Neural cell (in vitro differentiated cells): Measurements from ENCODE around the gene AFAP1. TPM values are rescaled to one million over a fixed set of nuclear protein-coding genes. Genes with fewer than 3 reads are reported as not detected.

Experiments
- H2AFZ ChIP-seq: fragments of 200-600, 300-800 bp; sonication (generic), shearing (Covaris generic); 2 replicates; pipeline ENCODE4 v1.6.0; 2014; ENCODE audit warnings: low read depth, mild to moderate bottlenecking, antibody characterized with exemption, low read length, moderate library complexity
- H3F3A ChIP-seq: fragments of 200-600 bp; shearing (Covaris generic); 2 replicates; pipeline ENCODE4 v1.6.1; 2016; ENCODE audit warnings: mild to moderate bottlenecking, moderate library complexity, mixed read lengths, antibody characterized with exemption, low read length; ENCODE audit not compliant: insufficient read depth, poor library complexity, severe bottlenecking
- H3K27ac ChIP-seq: fragments of 200-600, 300-800 bp; sonication (generic), shearing (Covaris generic); 2 replicates; pipeline ENCODE4 v1.5.1; 2014; ENCODE audit warnings: mild to moderate bottlenecking, low read length, moderate library complexity
- H3K27me3 ChIP-seq: fragments of 300-800, 200-600 bp; sonication (generic), shearing (Covaris generic); 2 replicates; pipeline ENCODE4 v1.6.0; 2014; ENCODE audit warnings: mild to moderate bottlenecking, low read depth, low read length, moderate library complexity; ENCODE audit not compliant: insufficient read depth
- H3K36me3 ChIP-seq: fragments of 300-800, 200-600 bp; sonication (generic), shearing (Covaris generic); 2 replicates; pipeline ENCODE4 v1.5.1; 2014; ENCODE audit warnings: mild to moderate bottlenecking, antibody characterized with exemption, low read length, moderate library complexity; ENCODE audit not compliant: insufficient read depth
- H3K4me2 ChIP-seq: fragments of 300-800, 200-600 bp; sonication (generic), shearing (Covaris generic); 2 replicates; pipeline ENCODE4 v1.6.0; 2014; ENCODE audit warnings: mild to moderate bottlenecking, low read length
- H3K4me3 ChIP-seq: fragments of 300-800, 200-600 bp; sonication (generic), shearing (Covaris generic); 2 replicates; pipeline ENCODE4 v1.5.1; 2014; ENCODE audit warnings: mild to moderate bottlenecking, low read length, moderate library complexity
- H3K79me2 ChIP-seq: fragments of 200-600 bp; shearing (Covaris generic); replicated peaks from 2 replicates; pipeline ENCODE4 v1.6.0; 2014; ENCODE audit warnings: mild to moderate bottlenecking, low read length, moderate library complexity; ENCODE audit not compliant: insufficient read depth
- H3K9ac ChIP-seq: fragments of 300-800, 200-600 bp; sonication (generic), shearing (Covaris generic); 2 replicates; pipeline ENCODE4 v1.6.1; 2016; ENCODE audit warnings: mild to moderate bottlenecking, low read length, mixed read lengths
- H3K9me2 ChIP-seq: fragments of 200-600 bp; shearing (Covaris generic); 2 replicates; pipeline ENCODE4 v1.6.1; 2016; ENCODE audit warnings: mild to moderate bottlenecking, low read length, mixed read lengths; ENCODE audit not compliant: insufficient read depth
- H3K9me3 ChIP-seq: fragments of 200-600, 300-800 bp; sonication (generic), shearing (Covaris generic); 2 replicates; pipeline ENCODE4 v1.6.1; 2016; ENCODE audit warnings: mild to moderate bottlenecking, mixed run types, low read length, moderate library complexity, mixed read lengths
- H4K20me1 ChIP-seq: fragments of 200-600 bp; shearing (Covaris generic); 2 replicates; pipeline ENCODE4 v1.6.1; 2016; ENCODE audit warnings: mild to moderate bottlenecking, mixed run types; ENCODE audit not compliant: insufficient read depth
- EP300 ChIP-seq: fragments of 450-650 bp; conservative IDR thresholded peaks from 2 replicates; pipeline ENCODE4 v1.6.1; 2014; ENCODE audit warnings: antibody characterized with exemption, mild to moderate bottlenecking, moderate library complexity; ENCODE audit not compliant: poor library complexity, severe bottlenecking
- EZH2 ChIP-seq: fragments of 200-600, 300-800 bp; shearing (Covaris generic), sonication (generic); IDR thresholded peaks from 2 replicates; pipeline ENCODE4 v1.6.1; 2014; ENCODE audit warnings: antibody characterized with exemption, low read length, borderline replicate concordance, mild to moderate bottlenecking; ENCODE audit not compliant: insufficient read depth, poor library complexity, severe bottlenecking
- MXI1 ChIP-seq: fragments of 450-650 bp; conservative IDR thresholded peaks from 2 replicates; pipeline ENCODE4 v1.6.1; 2014; ENCODE audit warnings: antibody characterized with exemption, mild to moderate bottlenecking; ENCODE audit not compliant: poor library complexity, severe bottlenecking
- POLR2AphosphoS5 ChIP-seq: IDR thresholded peaks from 2 replicates; pipeline ENCODE4 v1.6.1; 2012
- RAD21 ChIP-seq: fragments of 450-650 bp; conservative IDR thresholded peaks from 2 replicates; pipeline ENCODE4 v1.6.1; 2014; ENCODE audit warnings: antibody characterized with exemption, mild to moderate bottlenecking, moderate library complexity
- REST ChIP-seq: IDR thresholded peaks from 2 replicates; pipeline ENCODE4 v1.6.1; 2012; ENCODE audit warnings: borderline replicate concordance
- SMC3 ChIP-seq: fragments of 450-650 bp; conservative IDR thresholded peaks from 2 replicates; pipeline ENCODE4 v1.6.1; 2014; ENCODE audit warnings: antibody characterized with exemption, mild to moderate bottlenecking, moderate library complexity; ENCODE audit not compliant: poor library complexity
- TAF1 ChIP-seq: IDR thresholded peaks from 2 replicates; pipeline ENCODE4 v1.6.1; 2012; ENCODE audit warnings: low read depth
- polyA plus RNA-seq: library from polyadenylated mRNA; depleted of rRNA; stranded (reverse); fragments of >200 nt; gene quantifications from 2 replicates; pipeline ENCODE4 v1.2.3, GENCODE V29; 2014
- TF ChIP-seq, protein P1 (sequence below): fragments of 450-650 bp; IDR thresholded peaks from 2 replicates; pipeline ENCODE4 v1.5.1; 2014; ENCODE audit warnings: antibody characterized with exemption, mild to moderate bottlenecking, moderate library complexity; ENCODE audit not compliant: poor library complexity, severe bottlenecking

Gene AFAP1
- polyA plus RNA-seq, 1 donor from 2014 or later, result 38.9 TPM

DNA sequence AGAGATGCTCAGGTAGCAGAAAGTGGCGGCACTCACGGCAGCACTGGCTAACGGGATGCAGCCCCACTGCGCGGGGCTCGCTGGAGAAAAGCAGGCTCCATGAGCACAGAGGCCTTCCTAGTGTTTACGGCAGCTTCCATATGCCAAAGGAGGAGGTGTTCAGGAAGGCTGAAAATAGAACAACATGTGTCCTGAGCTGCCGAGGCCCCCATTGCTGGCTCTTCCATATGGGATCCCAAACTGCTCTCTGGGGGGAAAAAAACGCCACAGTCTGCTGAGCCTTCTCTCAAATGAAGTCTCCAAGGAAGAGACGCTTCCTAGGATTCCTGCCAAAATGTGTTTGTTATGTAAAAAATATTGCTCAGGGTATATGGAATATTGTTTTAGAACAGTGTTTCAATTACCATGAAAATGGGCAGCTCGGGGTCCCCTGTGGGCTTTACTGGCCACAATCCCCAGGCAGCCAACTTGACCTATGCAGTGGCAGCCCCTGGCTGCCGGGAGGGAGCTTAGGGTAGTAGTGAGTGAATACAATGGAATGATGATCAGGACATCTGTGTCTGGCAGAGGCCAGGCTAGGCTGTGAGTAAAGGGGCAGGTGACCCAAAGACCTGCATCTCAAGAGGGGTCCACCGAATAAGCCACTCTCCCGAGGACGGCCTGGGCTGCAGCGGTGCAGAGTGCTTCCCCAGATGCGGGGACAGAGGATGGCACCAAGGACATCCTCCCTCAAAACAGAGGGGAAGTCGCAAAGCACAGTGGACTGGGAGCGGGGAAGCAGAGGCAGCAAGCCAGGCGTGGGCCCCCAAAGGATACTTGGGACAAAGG, 170.1 kb downstream of the AFAP1 start:
- Histone ChIP-seq H3K4me2 (no peak overlapping the region), H3K36me3 (no peaks in the 10 kb centered on the region), H3K27ac (no peak overlapping the region), H3K9me3 (no peaks in the 10 kb centered on the region), H3K79me2 (no peaks in the 10 kb centered on the region), H3F3A (no peaks in the 10 kb centered on the region), H3K9ac (no peak overlapping the region), H3K9me2 (no peaks in the 10 kb centered on the region), H2AFZ (no peak overlapping the region), H3K4me3 (no peak overlapping the region), H4K20me1 (no peaks in the 10 kb centered on the region), H3K27me3 (no peaks in the 10 kb centered on the region)
- TF ChIP-seq MXI1 (no peak), EP300 (no peak), SMC3 (no peak), REST (no peak), EZH2 (no peak), RAD21 (no peak), TAF1 (no peak), POLR2AphosphoS5 (no peak)
- TF ChIP-seq, protein P1, sequence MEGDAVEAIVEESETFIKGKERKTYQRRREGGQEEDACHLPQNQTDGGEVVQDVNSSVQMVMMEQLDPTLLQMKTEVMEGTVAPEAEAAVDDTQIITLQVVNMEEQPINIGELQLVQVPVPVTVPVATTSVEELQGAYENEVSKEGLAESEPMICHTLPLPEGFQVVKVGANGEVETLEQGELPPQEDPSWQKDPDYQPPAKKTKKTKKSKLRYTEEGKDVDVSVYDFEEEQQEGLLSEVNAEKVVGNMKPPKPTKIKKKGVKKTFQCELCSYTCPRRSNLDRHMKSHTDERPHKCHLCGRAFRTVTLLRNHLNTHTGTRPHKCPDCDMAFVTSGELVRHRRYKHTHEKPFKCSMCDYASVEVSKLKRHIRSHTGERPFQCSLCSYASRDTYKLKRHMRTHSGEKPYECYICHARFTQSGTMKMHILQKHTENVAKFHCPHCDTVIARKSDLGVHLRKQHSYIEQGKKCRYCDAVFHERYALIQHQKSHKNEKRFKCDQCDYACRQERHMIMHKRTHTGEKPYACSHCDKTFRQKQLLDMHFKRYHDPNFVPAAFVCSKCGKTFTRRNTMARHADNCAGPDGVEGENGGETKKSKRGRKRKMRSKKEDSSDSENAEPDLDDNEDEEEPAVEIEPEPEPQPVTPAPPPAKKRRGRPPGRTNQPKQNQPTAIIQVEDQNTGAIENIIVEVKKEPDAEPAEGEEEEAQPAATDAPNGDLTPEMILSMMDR, result no peak

DNA sequence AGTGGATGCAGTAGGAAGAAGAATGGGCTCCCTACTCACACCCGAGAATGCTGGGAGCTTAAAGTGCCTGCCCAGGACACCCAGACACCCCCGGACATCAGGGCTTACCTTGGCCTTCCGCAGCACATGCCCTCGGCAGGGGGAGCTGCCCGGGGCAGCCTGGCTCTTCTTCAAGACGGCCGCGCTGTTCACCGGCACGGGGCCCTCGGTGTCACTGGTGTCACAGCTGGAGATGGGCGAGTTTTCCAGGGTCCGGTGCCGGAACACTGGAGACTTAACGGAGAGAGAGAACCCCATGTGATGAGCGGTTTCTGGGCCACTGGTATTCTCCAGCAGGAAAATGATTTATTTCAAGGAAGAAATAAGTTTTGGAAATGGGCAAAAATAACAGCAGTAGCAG, 170.9 kb downstream of the AFAP1 start:
- H3K27me3 ChIP-seq, result no peaks in the 10 kb centered on the region
- H3F3A ChIP-seq, result no peaks in the 10 kb centered on the region
- H3K27ac ChIP-seq, result no peak overlapping the region
- no peaks in the 10 kb centered on the region for H3K79me2 ChIP-seq
- no peaks in the 10 kb centered on the region for H4K20me1 ChIP-seq
- no peaks in the 10 kb centered on the region for H3K9me3 ChIP-seq
- H3K4me2 ChIP-seq, result no peak overlapping the region
- H3K4me3 ChIP-seq, result no peak overlapping the region
- no peak overlapping the region for H3K9ac ChIP-seq
- no peak overlapping the region for H2AFZ ChIP-seq
- H3K9me2 ChIP-seq, result no peaks in the 10 kb centered on the region
- TF ChIP-seq REST, result no peak
- no peak for TF ChIP-seq SMC3
- no peak for TF ChIP-seq EZH2
- TF ChIP-seq POLR2AphosphoS5, result no peak
- no peak for TF ChIP-seq RAD21
- no peaks in the 10 kb centered on the region for H3K36me3 ChIP-seq
